Activated CD4-positive, CD25-positive, alpha-beta regulatory T cell treated with anti-CD3 and anti-CD28 coated beads, Interleukin-2, amount 50 U/mL, for 72 hours (primary cell): ENCODE results near the gene AKIP1.

ENCODE experiments used
- DNase-seq: peaks from one replicate; pipeline ENCODE4 v3.0.0; 2021

Gene AKIP1

GRCh38 chr11:8961401-8961800 lies 50.4 kb downstream of the AKIP1 start:
- DNase-seq = no peak

GRCh38 chr11:8962841-8963240 lies 51.9 kb downstream of the AKIP1 start:
- no peak for DNase-seq

- DNase-seq = peak; percentile 81
These were observed 52.8 kb downstream of the AKIP1 start for GRCh38 chr11:8963569-8964323.

- DNase-seq = peak; percentile 85
These were observed 53.6 kb downstream of the AKIP1 start, which contains the start of gene TMEM9B for GRCh38 chr11:8964324-8965320. Gene TMEM9B, minus strand, starts transcription at chr11:8964442. Its CDS starts 129 bp downstream, at chr11:8964313.

- DNase-seq = no peak
These were observed 56.2 kb downstream of the AKIP1 start for GRCh38 chr11:8967184-8967583.
